ENCODE results near the gene BGLAP.

BGLAP gene

GRCh38 chr1:156220226-156220625 lies 21.8 kb upstream of the BGLAP start:
- no peak overlapping the region for H3K4me3 ChIP-seq (ENCODE audit: low read depth, low read length)
- H3K9me3 ChIP-seq (ENCODE audit: severe bottlenecking) = no peaks in the 10 kb centered on the region
- TF ChIP-seq, protein P1, sequence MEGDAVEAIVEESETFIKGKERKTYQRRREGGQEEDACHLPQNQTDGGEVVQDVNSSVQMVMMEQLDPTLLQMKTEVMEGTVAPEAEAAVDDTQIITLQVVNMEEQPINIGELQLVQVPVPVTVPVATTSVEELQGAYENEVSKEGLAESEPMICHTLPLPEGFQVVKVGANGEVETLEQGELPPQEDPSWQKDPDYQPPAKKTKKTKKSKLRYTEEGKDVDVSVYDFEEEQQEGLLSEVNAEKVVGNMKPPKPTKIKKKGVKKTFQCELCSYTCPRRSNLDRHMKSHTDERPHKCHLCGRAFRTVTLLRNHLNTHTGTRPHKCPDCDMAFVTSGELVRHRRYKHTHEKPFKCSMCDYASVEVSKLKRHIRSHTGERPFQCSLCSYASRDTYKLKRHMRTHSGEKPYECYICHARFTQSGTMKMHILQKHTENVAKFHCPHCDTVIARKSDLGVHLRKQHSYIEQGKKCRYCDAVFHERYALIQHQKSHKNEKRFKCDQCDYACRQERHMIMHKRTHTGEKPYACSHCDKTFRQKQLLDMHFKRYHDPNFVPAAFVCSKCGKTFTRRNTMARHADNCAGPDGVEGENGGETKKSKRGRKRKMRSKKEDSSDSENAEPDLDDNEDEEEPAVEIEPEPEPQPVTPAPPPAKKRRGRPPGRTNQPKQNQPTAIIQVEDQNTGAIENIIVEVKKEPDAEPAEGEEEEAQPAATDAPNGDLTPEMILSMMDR (IDR thresholded peaks at IDR 0.05; ENCODE audit: low read depth, low read length) = no peak
- H3K27ac ChIP-seq = no peak overlapping the region
- H3K36me3 ChIP-seq = peaks cover 64% of the 10 kb centered on the region
- DNase-seq = no peak
- H3K27me3 ChIP-seq (ENCODE audit: insufficient read depth, low read depth, severe bottlenecking) = no peaks in the 10 kb centered on the region

DNA sequence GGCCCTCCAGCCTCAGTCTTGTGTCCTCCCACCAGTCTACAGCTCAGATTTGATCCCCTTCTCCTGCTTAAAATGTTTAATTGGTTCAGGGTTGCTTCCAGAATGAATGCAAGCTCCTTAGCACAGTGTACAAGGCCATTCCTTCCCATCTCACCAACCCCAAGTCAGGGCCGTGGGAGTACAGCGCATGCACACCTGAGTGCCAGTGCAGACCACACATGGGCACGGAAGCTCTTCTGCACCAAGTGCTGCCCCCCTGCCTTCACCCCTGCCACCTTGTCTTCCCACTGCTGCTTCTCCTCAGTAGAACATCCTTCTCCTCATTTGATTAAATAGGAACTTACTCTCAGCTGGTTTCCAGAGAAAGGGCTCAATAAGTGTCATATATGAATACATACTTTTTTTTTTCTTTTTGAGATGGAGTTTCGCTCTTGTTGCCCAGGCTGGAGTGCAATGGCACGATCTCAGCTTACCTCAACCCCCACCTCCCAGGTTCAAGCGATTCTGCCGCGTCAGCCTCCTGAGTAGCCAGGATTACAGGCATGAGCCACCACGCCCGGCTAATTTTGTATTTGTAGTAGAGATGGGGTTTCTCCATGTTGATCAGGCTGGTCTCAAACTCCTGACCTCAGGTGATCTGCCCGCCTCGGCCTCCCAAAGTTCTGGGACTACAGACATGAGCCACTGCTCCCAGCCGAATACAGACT lies 19.8 kb upstream of the BGLAP start:
- TF ChIP-seq, protein P1 (IDR thresholded peaks at IDR 0.05; ENCODE audit: low read depth, low read length) = no peak
- peaks cover 71% of the 10 kb centered on the region for H3K36me3 ChIP-seq
- no peaks in the 10 kb centered on the region for H3K27me3 ChIP-seq (ENCODE audit: insufficient read depth, low read depth, severe bottlenecking)
- H3K9me3 ChIP-seq (ENCODE audit: severe bottlenecking) = no peaks in the 10 kb centered on the region
- H3K4me3 ChIP-seq (ENCODE audit: low read depth, low read length) = no peak overlapping the region
- H3K27ac ChIP-seq = no peak overlapping the region
- no peak for DNase-seq

DNA sequence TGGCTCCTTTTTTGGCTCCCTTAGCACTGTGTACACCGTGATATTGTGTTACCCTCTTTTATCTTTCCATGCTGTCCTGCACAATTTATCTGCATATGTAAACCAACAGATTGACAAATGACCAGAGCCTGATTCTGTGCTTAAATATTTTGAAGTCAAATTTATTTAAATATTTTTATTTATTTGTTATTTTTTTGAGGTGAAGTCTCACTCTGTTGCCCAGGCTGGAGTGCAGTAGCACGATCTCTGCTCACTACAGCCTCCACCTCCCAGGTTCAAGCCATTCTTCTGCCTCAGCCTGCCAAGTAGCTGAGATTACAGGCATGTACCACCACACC lies 16.3 kb upstream of the BGLAP start:
- H3K27me3 ChIP-seq (ENCODE audit: insufficient read depth, low read depth, severe bottlenecking) = no peaks in the 10 kb centered on the region
- DNase-seq = no peak
- no peak overlapping the region for H3K27ac ChIP-seq
- H3K36me3 ChIP-seq = peaks cover 74% of the 10 kb centered on the region
- H3K9me3 ChIP-seq (ENCODE audit: severe bottlenecking) = no peaks in the 10 kb centered on the region
- TF ChIP-seq, protein P1 (IDR thresholded peaks at IDR 0.05; ENCODE audit: low read depth, low read length) = no peak
- no peak overlapping the region for H3K4me3 ChIP-seq (ENCODE audit: low read depth, low read length)

- Histone ChIP-seq H3K9me3 (ENCODE audit: severe bottlenecking) (no peaks in the 10 kb centered on the region), H3K36me3 (peaks cover 70% of the 10 kb centered on the region), H3K27me3 (ENCODE audit: insufficient read depth, low read depth, severe bottlenecking) (no peaks in the 10 kb centered on the region), H3K27ac (no peak overlapping the region), H3K4me3 (ENCODE audit: low read depth, low read length) (no peak overlapping the region)
- no peak for DNase-seq
- TF ChIP-seq, protein P1 (IDR thresholded peaks at IDR 0.05; ENCODE audit: low read depth, low read length) = no peak
These were observed 15.9 kb upstream of the BGLAP start for GRCh38 chr1:156226116-156226538.

DNA sequence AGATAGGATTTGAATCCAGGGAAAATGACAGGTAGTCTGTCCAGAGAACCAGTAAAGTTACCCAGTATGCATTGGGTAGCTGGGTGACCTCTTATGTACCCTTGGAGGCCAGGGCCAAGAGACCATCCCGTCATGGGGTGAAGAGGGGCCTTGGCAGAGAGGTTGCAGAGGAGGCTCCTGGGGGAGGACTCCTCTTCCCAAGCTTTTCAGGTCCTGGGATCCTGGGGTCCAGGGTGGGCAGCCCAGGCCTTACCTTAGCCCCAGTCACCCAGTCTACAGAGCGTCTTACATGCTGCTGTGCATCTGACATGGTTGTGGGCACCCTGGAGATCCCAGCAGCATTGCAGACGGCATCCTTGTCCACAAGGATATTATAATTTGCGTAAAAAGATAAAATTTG lies 15.2 kb upstream of the BGLAP start:
- no peaks in the 10 kb centered on the region for H3K9me3 ChIP-seq (ENCODE audit: severe bottlenecking)
- no peaks in the 10 kb centered on the region for H3K27me3 ChIP-seq (ENCODE audit: insufficient read depth, low read depth, severe bottlenecking)
- DNase-seq = no peak
- H3K4me3 ChIP-seq (ENCODE audit: low read depth, low read length) = no peak overlapping the region
- no peak overlapping the region for H3K27ac ChIP-seq
- peaks cover 69% of the 10 kb centered on the region for H3K36me3 ChIP-seq
- TF ChIP-seq, protein P1 (IDR thresholded peaks at IDR 0.05; ENCODE audit: low read depth, low read length) = no peak

- DNase-seq = no peak
- Histone ChIP-seq H3K27me3 (ENCODE audit: insufficient read depth, low read depth, severe bottlenecking) (no peaks in the 10 kb centered on the region), H3K9me3 (ENCODE audit: severe bottlenecking) (no peaks in the 10 kb centered on the region), H3K27ac (no peak overlapping the region), H3K36me3 (peaks cover 62% of the 10 kb centered on the region), H3K4me3 (ENCODE audit: low read depth, low read length) (no peak overlapping the region)
- TF ChIP-seq, protein P1 (IDR thresholded peaks at IDR 0.05; ENCODE audit: low read depth, low read length) = no peak
These were observed 13.5 kb upstream of the BGLAP start for GRCh38 chr1:156228501-156228900.
